HepG2 (cell line): ENCODE results near the gene PSMD3. TPM values are rescaled to one million over a fixed set of nuclear protein-coding genes. Genes with fewer than 3 reads are reported as not detected.

Source experiments
- FOXO1 ChIP-seq: sonication (generic); formaldehyde crosslinking; IDR thresholded peaks from 2 replicates; pipeline ENCODE4 v1.4.0; 2020; ENCODE audit warnings: missing genetic modification reagents
- GPN1 ChIP-seq: sonication (generic); formaldehyde crosslinking; IDR thresholded peaks from 2 replicates; pipeline ENCODE4 v1.5.1; 2020; ENCODE audit warnings: missing genetic modification reagents, borderline replicate concordance
- NBN ChIP-seq: fragments of 450-650 bp; conservative IDR thresholded peaks from 2 replicates; pipeline ENCODE4 v1.6.1; 2017
- SIX1 ChIP-seq: sonication (generic); formaldehyde crosslinking; IDR thresholded peaks from 2 replicates; pipeline ENCODE4 v1.4.0; 2020; ENCODE audit warnings: missing genetic modification reagents, borderline replicate concordance
- ZNF143 ChIP-seq: sonication (generic); formaldehyde crosslinking; IDR thresholded peaks from 2 replicates; pipeline ENCODE4 v1.4.0; 2020; ENCODE audit warnings: missing genetic modification reagents
- ZNF329 ChIP-seq: sonication (generic); formaldehyde crosslinking; IDR thresholded peaks from 2 replicates; pipeline ENCODE4 v1.9.0; 2021; ENCODE audit warnings: low read depth, mild to moderate bottlenecking, missing genetic modification reagents
- ZNF343 ChIP-seq: sonication (generic); formaldehyde crosslinking; IDR thresholded peaks from 2 replicates; pipeline ENCODE4 v1.4.0; 2020; ENCODE audit warnings: mild to moderate bottlenecking, missing genetic modification reagents
- ZNF577 ChIP-seq: sonication (generic); formaldehyde crosslinking; IDR thresholded peaks from 2 replicates; pipeline ENCODE4 v1.4.0; 2020; ENCODE audit warnings: mild to moderate bottlenecking, low read depth, missing genetic modification reagents, borderline replicate concordance
- polyA plus RNA-seq, 8 experiments: library from polyadenylated mRNA; depleted of rRNA in 3 of 8; stranded (reverse) in 7 of 8; unstranded in 1 of 8; fragments of >200 nt; fragmentation: Illumina TruSeq in 4 of 8; extraction: Trizol in 4 of 8; gene quantifications; 2 replicates each; pipeline versions ENCODE4 v1.2.1 to v1.2.3, GENCODE V29; 2011 to 2016; ENCODE audit warnings: low read depth in 4 of 8, missing spikeins in 1 of 8, mixed read lengths in 1 of 8; ENCODE audit not compliant: insufficient read depth in 1 of 8
- total RNA-seq, 5 experiments: library from RNA; depleted of rRNA; stranded (reverse); fragments of >200 nt; fragmentation: Illumina TruSeq; extraction: Trizol; gene quantifications; 2 replicates each; pipeline ENCODE4 v1.2.3, GENCODE V29; 2016; ENCODE audit warnings: low read depth in 1 of 5
- TF ChIP-seq, protein P1 (sequence below): sonication (generic); formaldehyde crosslinking; IDR thresholded peaks from 2 replicates; pipeline ENCODE4 v1.4.0; 2020; ENCODE audit warnings: missing genetic modification reagents
- TF ChIP-seq, protein P2 (sequence below): IDR thresholded peaks from 2 replicates; pipeline ENCODE4 v1.6.1; 2012; ENCODE audit warnings: low read length, improper control_type of control experiment
- TF ChIP-seq, protein P3 (sequence below): sonication (generic); formaldehyde crosslinking; IDR thresholded peaks from 2 replicates; pipeline ENCODE4 v1.4.0; 2020; ENCODE audit warnings: missing genetic modification reagents
- TF ChIP-seq, protein P4 (sequence below): sonication (generic); formaldehyde crosslinking; IDR thresholded peaks from 2 replicates; pipeline ENCODE4 v1.5.0; 2020; ENCODE audit warnings: missing genetic modification reagents
- TF ChIP-seq, protein P5 (sequence below): IDR thresholded peaks from 2 replicates; pipeline ENCODE4 v1.6.1; 2016; ENCODE audit warnings: mild to moderate bottlenecking
- TF ChIP-seq, protein P6 (sequence below): sonication (generic); formaldehyde crosslinking; IDR thresholded peaks from 2 replicates; pipeline ENCODE4 v1.8.1; 2023; ENCODE audit warnings: mild to moderate bottlenecking, inconsistent platforms, moderate library complexity, missing genetic modification reagents, borderline replicate concordance

PSMD3 gene
- total and polyA plus RNA-seq, 2 of the 13 experiments (the other 11 are each of a cell fraction or from before 2014, with no cell fraction given), result 97.4 to 146 TPM

DNA sequence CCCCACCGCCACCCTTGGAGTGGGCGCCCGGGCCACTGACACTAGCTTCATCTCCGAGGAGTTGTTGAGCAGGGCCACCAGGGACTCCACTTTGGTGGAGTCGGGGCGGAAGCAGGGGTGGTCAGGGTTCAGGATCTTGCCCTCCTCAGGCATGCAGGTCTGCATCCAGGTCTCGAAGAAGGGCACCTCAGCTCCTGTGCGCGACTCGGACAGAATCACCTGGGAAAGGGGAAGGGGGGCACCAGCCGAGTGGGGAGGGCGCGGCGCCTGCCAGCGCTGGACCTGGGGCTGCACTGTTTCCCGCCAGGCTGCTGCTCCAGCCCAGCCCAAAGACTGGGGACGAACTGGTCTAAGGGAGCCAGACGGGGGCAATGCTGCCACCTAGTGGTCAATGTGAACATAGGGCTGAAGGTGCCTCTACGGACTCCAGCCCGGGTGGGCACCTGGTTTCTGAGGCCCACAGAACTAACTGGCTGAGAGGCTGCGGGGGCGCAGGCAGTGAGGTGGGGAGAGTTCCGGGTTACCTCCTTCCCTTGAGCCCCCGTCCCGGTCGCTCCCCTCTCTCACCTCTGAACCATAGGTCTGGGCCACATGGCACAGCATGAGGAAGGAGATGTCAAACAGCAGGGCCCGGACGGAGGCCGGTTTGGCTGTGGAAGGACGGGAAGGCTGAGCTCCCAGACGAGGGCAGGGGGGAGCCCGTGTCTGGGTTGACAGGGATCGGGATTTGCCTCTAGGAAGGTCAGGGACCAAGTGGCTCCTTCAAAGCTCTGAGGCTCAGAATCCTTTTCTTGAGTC lies 46.4 kb downstream of the PSMD3 start (continued):
- TF ChIP-seq, protein P1, sequence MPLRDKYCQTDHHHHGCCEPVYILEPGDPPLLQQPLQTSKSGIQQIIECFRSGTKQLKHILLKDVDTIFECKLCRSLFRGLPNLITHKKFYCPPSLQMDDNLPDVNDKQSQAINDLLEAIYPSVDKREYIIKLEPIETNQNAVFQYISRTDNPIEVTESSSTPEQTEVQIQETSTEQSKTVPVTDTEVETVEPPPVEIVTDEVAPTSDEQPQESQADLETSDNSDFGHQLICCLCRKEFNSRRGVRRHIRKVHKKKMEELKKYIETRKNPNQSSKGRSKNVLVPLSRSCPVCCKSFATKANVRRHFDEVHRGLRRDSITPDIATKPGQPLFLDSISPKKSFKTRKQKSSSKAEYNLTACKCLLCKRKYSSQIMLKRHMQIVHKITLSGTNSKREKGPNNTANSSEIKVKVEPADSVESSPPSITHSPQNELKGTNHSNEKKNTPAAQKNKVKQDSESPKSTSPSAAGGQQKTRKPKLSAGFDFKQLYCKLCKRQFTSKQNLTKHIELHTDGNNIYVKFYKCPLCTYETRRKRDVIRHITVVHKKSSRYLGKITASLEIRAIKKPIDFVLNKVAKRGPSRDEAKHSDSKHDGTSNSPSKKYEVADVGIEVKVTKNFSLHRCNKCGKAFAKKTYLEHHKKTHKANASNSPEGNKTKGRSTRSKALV (CRISPR knock-in tag), result no peak
- TF ChIP-seq GPN1 (CRISPR knock-in tag) (no peak), ZNF329 (CRISPR knock-in tag) (no peak), SIX1 (CRISPR knock-in tag) (no peak), ZNF343 (CRISPR knock-in tag) (no peak), FOXO1 (CRISPR knock-in tag) (no peak; the same call in 1 of the 2 replicates), ZNF577 (no peak), ZNF143 (CRISPR knock-in tag) (no peak), NBN (no peak)
- TF ChIP-seq, protein P2, sequence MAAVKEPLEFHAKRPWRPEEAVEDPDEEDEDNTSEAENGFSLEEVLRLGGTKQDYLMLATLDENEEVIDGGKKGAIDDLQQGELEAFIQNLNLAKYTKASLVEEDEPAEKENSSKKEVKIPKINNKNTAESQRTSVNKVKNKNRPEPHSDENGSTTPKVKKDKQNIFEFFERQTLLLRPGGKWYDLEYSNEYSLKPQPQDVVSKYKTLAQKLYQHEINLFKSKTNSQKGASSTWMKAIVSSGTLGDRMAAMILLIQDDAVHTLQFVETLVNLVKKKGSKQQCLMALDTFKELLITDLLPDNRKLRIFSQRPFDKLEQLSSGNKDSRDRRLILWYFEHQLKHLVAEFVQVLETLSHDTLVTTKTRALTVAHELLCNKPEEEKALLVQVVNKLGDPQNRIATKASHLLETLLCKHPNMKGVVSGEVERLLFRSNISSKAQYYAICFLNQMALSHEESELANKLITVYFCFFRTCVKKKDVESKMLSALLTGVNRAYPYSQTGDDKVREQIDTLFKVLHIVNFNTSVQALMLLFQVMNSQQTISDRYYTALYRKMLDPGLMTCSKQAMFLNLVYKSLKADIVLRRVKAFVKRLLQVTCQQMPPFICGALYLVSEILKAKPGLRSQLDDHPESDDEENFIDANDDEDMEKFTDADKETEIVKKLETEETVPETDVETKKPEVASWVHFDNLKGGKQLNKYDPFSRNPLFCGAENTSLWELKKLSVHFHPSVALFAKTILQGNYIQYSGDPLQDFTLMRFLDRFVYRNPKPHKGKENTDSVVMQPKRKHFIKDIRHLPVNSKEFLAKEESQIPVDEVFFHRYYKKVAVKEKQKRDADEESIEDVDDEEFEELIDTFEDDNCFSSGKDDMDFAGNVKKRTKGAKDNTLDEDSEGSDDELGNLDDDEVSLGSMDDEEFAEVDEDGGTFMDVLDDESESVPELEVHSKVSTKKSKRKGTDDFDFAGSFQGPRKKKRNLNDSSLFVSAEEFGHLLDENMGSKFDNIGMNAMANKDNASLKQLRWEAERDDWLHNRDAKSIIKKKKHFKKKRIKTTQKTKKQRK, result no peak
- TF ChIP-seq, protein P3, sequence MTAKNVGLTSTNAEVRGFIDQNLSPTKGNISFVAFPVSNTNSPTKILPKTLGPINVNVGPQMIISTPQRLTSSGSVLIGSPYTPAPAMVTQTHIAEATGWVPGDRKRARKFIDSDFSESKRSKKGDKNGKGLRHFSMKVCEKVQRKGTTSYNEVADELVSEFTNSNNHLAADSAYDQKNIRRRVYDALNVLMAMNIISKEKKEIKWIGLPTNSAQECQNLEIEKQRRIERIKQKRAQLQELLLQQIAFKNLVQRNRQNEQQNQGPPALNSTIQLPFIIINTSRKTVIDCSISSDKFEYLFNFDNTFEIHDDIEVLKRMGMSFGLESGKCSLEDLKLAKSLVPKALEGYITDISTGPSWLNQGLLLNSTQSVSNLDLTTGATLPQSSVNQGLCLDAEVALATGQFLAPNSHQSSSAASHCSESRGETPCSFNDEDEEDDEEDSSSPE (CRISPR knock-in tag), result peak; percentile 51; the same call in 1 of the 2 replicates
- TF ChIP-seq, protein P4, sequence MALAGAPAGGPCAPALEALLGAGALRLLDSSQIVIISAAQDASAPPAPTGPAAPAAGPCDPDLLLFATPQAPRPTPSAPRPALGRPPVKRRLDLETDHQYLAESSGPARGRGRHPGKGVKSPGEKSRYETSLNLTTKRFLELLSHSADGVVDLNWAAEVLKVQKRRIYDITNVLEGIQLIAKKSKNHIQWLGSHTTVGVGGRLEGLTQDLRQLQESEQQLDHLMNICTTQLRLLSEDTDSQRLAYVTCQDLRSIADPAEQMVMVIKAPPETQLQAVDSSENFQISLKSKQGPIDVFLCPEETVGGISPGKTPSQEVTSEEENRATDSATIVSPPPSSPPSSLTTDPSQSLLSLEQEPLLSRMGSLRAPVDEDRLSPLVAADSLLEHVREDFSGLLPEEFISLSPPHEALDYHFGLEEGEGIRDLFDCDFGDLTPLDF (CRISPR knock-in tag), result no peak
- TF ChIP-seq, protein P5, sequence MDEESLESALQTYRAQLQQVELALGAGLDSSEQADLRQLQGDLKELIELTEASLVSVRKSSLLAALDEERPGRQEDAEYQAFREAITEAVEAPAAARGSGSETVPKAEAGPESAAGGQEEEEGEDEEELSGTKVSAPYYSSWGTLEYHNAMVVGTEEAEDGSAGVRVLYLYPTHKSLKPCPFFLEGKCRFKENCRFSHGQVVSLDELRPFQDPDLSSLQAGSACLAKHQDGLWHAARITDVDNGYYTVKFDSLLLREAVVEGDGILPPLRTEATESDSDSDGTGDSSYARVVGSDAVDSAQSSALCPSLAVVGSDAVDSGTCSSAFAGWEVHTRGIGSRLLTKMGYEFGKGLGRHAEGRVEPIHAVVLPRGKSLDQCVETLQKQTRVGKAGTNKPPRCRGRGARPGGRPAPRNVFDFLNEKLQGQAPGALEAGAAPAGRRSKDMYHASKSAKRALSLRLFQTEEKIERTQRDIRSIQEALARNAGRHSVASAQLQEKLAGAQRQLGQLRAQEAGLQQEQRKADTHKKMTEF (CRISPR knock-in tag), result 0 out of 2 replicates have a peak, but pooled peaks have one; percentile 47
- TF ChIP-seq, protein P6, sequence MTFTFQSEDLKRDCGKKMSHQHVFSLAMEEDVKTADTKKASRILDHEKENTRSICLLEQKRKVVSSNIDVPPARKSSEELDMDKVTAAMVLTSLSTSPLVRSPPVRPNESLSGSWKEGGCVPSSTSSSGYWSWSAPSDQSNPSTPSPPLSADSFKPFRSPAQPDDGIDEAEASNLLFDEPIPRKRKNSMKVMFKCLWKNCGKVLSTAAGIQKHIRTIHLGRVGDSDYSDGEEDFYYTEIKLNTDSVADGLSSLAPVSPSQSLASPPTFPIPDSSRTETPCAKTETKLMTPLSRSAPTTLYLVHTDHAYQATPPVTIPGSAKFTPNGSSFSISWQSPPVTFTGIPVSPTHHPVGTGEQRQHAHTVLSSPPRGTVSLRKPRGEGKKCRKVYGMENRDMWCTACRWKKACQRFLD (CRISPR knock-in tag), result no peak
